SK-N-MC (cell line): Measurements from ENCODE around the gene UGT2A2.

ENCODE experiments used
- EZH2 ChIP-seq: fragments of 200-600 bp; sonication (generic); IDR thresholded peaks from one replicate; pipeline ENCODE4 v1.6.1; 2017; ENCODE audit warnings: antibody characterized with exemption
- POLR2AphosphoS5 ChIP-seq: IDR thresholded peaks from 2 replicates; pipeline ENCODE4 v1.6.1; 2012; ENCODE audit warnings: mild to moderate bottlenecking, low read depth, low read length, borderline replicate concordance

- TF ChIP-seq POLR2AphosphoS5 = no peak
- TF ChIP-seq EZH2 = no peak
Observed at GRCh38 chr4:69577245-69577644, 62.2 kb downstream of the UGT2A2 start.
